Retinal pigment epithelial cell (primary cell): ENCODE data around the gene GPR15.
"Not testable (repeated sequence)": the region's sequence is repeated elsewhere in the genome, so short reads cannot be mapped to it uniquely, and the experiment has no call there.

Experiments
- DNase-seq: peaks from one replicate; pipeline ENCODE4 v3.0.0-alpha.2; 2010; ENCODE audit warnings: low read depth
- H3K4me3 ChIP-seq: 2 replicates; pipeline ENCODE4 v1.5.1; 2011; ENCODE audit warnings: mild to moderate bottlenecking, low read length, control low read depth, moderate library complexity
- TF ChIP-seq, protein P1 (sequence below): conservative IDR thresholded peaks from 2 replicates; pipeline ENCODE4 v1.5.1; 2011; ENCODE audit warnings: low read depth, low read length, control low read depth, inconsistent platforms

Gene GPR15

DNA sequence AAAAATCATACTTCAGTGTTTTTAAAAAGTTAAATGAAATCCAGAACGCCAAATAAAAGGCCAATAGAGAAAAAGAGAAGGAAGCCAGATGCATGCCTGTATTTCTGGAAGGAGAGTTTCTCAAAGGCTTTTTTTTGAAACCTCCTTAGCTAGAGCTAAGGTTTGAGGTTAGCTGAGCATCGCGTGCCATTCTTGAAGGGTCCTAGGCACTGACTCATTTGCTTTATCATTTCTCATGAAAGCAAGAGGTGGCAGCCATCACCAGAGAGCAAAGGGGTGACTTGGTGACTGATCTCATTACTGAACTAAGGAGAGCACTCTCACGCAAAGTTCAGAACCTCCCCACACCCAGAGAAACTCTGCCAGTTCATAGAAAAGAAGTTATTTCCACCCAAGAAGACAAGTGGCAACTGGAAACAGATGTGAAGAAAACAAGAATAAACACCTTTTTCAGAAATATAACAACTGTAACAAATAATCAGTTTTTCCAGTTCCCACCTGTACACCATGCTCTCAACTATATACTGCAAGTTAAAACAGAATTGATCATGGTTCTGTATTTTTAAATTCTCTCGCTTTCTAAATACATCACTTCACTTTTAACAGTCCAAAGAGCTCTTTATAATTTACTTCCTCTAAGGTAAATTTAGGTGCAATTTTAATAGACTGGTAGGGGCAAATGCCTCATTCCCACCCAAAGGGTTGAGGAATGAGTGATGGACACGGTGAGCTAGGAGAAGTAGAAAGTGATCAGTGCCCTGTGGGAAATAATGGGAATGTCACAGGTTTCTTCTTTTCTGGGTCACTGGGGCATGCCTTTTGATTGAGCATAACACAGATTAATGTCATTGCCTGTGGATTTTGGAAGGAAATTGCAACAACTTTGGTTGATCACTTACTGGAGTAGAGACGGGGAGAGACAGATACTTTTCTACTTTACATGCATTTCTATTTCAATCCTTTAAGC lies 24.7 kb downstream of the GPR15 start:
- no peak overlapping the region for H3K4me3 ChIP-seq
- DNase-seq, result no peak
- TF ChIP-seq, protein P1, sequence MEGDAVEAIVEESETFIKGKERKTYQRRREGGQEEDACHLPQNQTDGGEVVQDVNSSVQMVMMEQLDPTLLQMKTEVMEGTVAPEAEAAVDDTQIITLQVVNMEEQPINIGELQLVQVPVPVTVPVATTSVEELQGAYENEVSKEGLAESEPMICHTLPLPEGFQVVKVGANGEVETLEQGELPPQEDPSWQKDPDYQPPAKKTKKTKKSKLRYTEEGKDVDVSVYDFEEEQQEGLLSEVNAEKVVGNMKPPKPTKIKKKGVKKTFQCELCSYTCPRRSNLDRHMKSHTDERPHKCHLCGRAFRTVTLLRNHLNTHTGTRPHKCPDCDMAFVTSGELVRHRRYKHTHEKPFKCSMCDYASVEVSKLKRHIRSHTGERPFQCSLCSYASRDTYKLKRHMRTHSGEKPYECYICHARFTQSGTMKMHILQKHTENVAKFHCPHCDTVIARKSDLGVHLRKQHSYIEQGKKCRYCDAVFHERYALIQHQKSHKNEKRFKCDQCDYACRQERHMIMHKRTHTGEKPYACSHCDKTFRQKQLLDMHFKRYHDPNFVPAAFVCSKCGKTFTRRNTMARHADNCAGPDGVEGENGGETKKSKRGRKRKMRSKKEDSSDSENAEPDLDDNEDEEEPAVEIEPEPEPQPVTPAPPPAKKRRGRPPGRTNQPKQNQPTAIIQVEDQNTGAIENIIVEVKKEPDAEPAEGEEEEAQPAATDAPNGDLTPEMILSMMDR, result no peak

DNA sequence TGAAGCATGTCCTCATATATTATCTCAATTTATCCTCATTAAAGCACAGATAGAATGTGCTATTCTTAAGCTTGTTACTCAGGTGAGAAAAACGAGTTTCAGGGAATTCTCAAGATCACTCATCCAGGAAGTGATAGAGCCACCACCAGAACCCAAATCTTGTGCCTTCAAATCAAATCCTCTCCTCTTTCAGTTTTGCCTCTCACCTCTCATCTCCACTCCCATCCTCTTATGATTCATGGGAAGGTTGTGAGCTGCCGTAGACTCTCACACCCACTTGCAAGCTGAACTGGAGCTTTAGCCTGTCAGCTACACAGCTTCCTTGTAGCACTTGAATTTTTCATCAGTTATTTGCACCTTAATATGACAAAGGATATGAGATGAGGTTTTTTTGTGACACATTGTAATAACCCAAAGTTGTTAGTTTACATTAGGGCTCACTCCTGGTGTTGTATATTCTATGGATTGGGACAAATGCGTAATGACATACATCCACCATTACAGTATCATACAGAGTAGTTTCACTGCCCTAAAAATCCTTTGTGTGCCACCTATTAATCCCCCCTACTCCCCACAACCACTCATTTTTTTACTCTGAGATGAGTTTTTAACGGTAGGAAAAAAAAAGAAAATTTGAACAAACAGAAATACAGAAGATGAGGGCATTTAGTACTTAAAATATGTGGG lies 25.7 kb downstream of the GPR15 start:
- TF ChIP-seq, protein P1, result no peak
- H3K4me3 ChIP-seq, result no peak overlapping the region
- DNase-seq, result no peak

DNA sequence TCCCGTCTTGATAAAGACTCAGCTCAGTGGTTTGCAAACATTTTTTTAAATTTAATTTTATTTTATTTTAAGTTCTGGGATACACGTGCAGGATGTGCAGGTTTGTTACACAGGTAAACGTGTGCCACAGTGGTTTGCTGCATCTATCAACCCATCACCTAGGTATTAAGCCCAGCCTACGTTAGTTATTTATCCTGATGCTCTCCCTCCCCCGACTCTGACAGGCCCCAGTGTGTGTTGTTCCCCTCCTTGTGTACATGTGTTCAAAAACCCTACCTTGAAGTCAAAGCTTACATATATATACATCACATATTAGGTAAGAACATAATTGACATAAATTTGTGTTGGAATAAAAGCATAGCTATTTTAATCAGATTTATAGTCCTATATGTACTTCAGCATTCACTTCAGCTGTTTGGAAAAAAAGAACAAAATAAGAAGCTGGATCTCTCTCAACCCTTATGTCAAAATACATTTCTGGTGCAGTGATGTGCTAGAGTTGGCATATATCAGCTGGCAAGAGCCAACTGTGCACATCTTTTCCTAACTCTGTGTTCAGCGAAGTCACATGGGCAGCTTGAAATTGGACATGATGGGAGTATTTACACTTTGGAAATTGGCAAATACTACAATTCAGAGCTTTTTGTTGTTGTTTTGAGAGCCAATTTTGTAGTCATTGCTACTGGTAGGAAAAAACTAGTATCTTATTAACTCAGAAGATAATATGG lies 26.5 kb downstream of the GPR15 start:
- TF ChIP-seq, protein P1, result no peak
- H3K4me3 ChIP-seq, result no peak overlapping the region
- no peak for DNase-seq

DNA sequence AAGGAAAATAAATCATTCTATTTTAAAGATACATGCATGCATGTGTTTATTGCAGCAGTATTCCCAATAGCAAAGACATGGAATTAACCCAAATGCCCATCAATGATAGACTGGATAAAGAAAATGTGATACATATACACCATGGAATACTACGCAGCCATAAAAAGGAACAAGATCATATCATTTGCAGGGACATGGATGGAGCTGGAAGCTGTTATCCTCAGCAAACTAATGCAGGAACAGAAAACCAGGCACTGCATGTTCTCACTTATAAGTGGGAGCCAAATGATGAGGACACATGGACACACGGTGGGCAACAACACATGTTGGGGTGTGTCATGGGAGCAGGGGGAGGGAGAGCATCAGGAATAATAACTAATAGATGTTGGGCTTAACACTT lies 28.0 kb downstream of the GPR15 start:
- DNase-seq, H3K4me3 ChIP-seq: not testable (repeated sequence)

DNA sequence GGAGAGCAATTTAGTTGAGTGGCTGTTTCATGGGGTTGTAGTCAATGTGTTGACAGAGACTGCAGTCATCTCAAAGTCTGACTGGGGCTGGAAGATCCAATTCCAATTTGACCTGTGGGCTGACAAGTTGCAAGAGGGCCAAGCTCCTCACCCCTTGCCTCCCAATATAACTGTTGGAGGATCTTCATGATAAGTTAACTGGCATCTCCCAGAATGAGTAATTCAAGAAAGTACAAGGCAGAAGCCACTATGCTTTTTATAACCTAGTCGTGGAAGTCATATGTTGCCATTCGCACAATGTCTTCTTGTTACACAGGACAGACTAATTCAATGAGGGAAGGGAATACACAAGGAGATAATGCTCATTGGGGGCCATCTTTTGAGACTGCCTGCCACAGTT lies 29.1 kb downstream of the GPR15 start:
- TF ChIP-seq, protein P1, result no peak
- H3K4me3 ChIP-seq, result no peak overlapping the region
- DNase-seq, result no peak

DNA sequence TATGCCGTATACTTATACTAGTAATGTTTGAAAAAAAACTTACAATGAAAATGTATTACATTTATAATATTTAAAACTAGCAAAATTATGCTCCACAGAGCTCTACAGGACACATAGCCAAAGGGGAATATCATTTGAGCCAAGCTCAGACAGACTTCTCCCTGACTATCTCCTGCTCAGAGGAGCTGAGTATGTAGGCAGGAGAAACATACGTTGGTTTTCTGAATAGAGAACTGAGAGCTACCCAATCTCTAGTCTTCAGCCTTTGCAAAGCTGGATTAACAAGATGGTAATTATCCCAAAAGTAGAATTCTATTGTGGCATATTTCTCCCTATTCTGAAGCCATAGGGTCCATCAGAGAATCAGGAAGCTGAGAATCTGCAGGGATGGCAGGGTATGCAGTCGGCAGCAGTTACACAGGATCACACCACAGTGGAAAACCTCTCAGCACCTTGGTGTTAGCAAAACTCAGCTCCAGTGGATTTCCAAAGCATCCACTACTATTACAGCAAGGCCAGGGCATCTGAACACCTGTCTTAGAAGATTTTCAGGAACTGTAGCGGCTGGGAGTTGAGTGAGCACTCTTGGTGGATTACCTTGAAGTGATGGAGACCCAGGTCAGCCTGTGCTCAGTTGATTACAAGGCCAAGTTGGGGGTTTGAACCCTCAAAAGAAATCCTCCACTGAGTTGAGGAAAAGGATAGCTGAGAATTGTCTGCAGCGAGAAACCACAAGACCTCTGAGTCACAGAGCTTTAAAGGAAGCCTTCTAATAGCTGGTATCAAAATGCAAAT lies 30.1 kb downstream of the GPR15 start:
- DNase-seq, result no peak
- TF ChIP-seq, protein P1, result no peak
- no peak overlapping the region for H3K4me3 ChIP-seq
